ENCODE measurements around the gene PTGES. TPM values are rescaled to one million over a fixed set of nuclear protein-coding genes. Genes with fewer than 3 reads are reported as not detected.
"Not testable (repeated sequence)": the region's sequence is repeated elsewhere in the genome, so short reads cannot be mapped to it uniquely, and the experiment has no call there.

PTGES gene
- total and polyA plus RNA-seq, 11 donors, result 0.30 to 3.0 (median 1.2) TPM

DNA sequence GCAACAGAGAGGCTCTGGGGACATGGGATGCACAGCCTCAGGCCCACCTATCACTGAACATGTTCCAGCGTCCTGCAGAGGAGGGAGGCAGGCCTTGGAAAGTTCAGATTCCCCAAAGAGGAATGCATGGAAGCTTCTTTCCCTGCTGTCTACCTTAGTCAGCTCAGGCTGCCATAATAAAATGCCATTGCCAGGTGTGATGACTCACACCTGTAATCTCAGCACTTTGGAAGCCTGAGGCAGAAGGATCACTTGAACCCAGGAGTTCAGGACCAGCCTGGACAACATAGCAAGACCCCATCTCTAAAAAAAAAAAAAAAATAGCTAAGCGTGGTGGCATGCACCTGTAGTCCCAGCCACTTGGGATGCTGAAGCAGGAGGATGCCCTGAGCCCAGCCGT, 25.6 kb upstream of the PTGES start:
- DNase-seq (no peak), ATAC-seq (no peak)
- Histone ChIP-seq H3K9me3 (no peaks in the 10 kb centered on the region), H3K27ac (no peak overlapping the region), H3K4me3 (no peak overlapping the region), H3K27me3 (no peaks in the 10 kb centered on the region), H3K36me3 (no peaks in the 10 kb centered on the region), H3K4me1 (peaks cover 0 to 31% (median 14%) of the 10 kb centered on the region in 12 donors)
- WGBS, 4 donors, result 74 to 95% (median 89%) methylated on average over 3 of the region's 3 CpGs
- intact Hi-C loops (cut with DNase I), result loop anchor here in 1 of 10 donors (5.0 kb wide), 1 partner anchor 641 kb away; no protein-coding TSS in a partner anchor
- no peak for TF ChIP-seq POLR2A (IDR thresholded peaks at IDR 0.05)
- TF ChIP-seq, protein P1, sequence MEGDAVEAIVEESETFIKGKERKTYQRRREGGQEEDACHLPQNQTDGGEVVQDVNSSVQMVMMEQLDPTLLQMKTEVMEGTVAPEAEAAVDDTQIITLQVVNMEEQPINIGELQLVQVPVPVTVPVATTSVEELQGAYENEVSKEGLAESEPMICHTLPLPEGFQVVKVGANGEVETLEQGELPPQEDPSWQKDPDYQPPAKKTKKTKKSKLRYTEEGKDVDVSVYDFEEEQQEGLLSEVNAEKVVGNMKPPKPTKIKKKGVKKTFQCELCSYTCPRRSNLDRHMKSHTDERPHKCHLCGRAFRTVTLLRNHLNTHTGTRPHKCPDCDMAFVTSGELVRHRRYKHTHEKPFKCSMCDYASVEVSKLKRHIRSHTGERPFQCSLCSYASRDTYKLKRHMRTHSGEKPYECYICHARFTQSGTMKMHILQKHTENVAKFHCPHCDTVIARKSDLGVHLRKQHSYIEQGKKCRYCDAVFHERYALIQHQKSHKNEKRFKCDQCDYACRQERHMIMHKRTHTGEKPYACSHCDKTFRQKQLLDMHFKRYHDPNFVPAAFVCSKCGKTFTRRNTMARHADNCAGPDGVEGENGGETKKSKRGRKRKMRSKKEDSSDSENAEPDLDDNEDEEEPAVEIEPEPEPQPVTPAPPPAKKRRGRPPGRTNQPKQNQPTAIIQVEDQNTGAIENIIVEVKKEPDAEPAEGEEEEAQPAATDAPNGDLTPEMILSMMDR (IDR thresholded peaks at IDR 0.05), result no peak

DNA sequence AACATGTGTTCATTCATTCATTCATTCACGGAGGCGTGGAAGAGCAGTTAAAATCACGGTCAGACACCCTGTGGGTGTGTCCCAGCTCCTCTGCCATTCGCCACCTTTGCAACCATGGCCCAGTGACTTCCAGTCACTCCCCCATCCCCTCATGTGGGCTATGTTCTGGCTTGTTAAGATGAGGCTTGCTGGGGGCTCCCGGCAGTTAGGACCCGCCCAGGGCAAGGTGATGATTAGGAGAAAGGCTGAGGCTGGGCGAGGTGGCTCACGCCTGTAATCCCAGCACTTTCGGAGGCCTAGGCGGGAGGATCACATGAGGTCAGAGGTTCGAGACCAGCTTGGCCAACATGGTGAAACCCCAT, 24.9 kb upstream of the PTGES start:
- Histone ChIP-seq H3K9me3 (no peaks in the 10 kb centered on the region), H3K27me3 (no peaks in the 10 kb centered on the region), H3K4me1 (peaks cover 0 to 34% (median 14%) of the 10 kb centered on the region in 12 donors), H3K4me3 (peak overlapping the region in 4 of 12 donors; percentile 0 to 32 (median 22)), H3K27ac (peak overlapping the region in 11 of 12 donors; percentile 12 to 78 (median 61)), H3K36me3 (no peaks in the 10 kb centered on the region)
- intact Hi-C loops (cut with DNase I), result loop anchor here in 1 of 10 donors (5.0 kb wide), 1 partner anchor 640 kb away; no protein-coding TSS in a partner anchor
- WGBS, 4 donors, result 61 to 68% (median 67%) methylated on average over 11 of the region's 11 CpGs
- ATAC-seq (no peak), DNase-seq (no peak)
- TF ChIP-seq POLR2A (IDR thresholded peaks at IDR 0.05), result no peak
- TF ChIP-seq, protein P1 (IDR thresholded peaks at IDR 0.05), result no peak

DNA sequence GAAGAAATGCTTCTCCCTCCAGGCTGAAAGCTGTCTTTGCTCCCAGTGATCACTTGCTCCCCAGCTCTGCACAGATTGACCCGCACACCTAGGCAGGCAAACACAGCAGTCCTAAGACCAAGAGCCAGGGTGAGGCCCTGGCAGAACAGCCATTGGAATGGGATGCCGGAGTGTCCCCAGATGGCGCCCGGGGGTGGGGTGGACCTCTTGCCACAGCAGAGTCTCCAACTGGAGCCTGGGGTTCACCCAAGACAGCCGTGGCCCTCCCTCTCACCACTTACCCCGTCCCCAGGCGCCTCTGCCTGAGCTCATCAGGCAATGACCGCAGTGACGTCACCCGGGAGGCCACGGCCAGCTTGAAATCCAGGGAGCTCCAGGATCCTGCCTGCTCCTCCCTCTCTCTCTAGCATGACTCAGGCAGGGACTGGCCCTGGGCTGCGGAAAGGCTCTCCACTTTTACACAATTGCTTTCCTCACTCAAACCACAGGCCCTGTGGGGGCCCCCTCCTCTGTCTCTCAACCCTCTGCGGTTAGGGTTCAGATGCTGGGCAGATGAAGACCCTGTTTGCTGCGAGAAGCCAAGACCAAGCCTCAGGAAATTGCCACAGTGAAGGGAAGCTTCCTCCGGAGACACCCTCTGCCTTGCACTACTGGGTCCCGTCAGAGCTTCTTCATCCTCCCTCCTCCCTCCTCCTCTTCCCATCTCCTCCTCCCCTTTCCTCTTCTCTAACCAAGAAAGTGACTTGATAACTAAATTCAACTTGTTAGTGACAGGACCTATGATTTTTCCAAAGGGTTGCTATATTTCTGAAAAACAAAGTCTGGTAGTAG, 24.3 kb upstream of the PTGES start:
- DNase-seq (peak; percentile 91 to 97 (median 95)), ATAC-seq (peak; percentile 87 to 99 (median 97))
- no peaks in the 10 kb centered on the region for H3K9me3 ChIP-seq
- H3K27me3 ChIP-seq, result no peaks in the 10 kb centered on the region
- intact Hi-C loops (cut with DNase I), result loop anchor here in 1 of 10 donors (5.0 kb wide), 1 partner anchor 640 kb away; no protein-coding TSS in a partner anchor
- no peak for TF ChIP-seq POLR2A (IDR thresholded peaks at IDR 0.05)
- TF ChIP-seq, protein P1 (IDR thresholded peaks at IDR 0.05), result no peak
- H3K27ac ChIP-seq, result peak overlapping the region in 11 of 12 donors; percentile 12 to 78 (median 62)
- H3K4me3 ChIP-seq, result peak overlapping the region in 7 of 12 donors; percentile 0 to 32 (median 15)
- H3K4me1 ChIP-seq, result peaks cover 0 to 34% (median 14%) of the 10 kb centered on the region in 12 donors
- WGBS, 4 donors, result 11 to 26% (median 20%) methylated on average over 12 to 16 of the region's 16 CpGs
- no peaks in the 10 kb centered on the region for H3K36me3 ChIP-seq

DNA sequence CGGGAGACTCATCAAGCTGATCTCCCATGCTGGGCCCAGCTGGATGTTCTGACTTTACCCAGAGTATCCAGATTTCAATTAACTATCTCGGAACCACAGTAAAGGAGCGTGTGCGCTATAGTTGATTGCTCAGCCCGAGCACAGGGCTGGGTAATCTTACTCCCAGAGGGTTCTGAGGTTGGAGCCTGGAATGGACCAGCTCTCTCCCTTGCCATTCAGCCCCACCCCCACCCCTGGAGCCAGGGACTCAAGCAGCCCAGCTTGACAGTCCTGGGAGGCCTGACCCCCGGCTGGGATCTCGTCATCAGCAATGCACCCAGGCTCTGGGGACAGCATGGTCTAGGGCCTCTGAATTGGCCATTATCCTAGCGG, 23.7 kb upstream of the PTGES start:
- Histone ChIP-seq H3K4me3 (peak overlapping the region in 6 of 12 donors; percentile 0 to 32 (median 10)), H3K27me3 (no peaks in the 10 kb centered on the region), H3K4me1 (peaks cover 0 to 34% (median 14%) of the 10 kb centered on the region in 12 donors), H3K9me3 (no peaks in the 10 kb centered on the region), H3K36me3 (no peaks in the 10 kb centered on the region), H3K27ac (peak overlapping the region in 10 of 12 donors; percentile 12 to 78 (median 58))
- DNase-seq (peak in 2 of 5 donors; percentile 42 to 52), ATAC-seq (peak; percentile 10 to 22 (median 16))
- 59 to 68% (median 63%) methylated on average over 5 to 8 of the region's 8 CpGs for WGBS, 4 donors
- TF ChIP-seq POLR2A (IDR thresholded peaks at IDR 0.05), result no peak
- TF ChIP-seq, protein P1 (IDR thresholded peaks at IDR 0.05), result no peak
- intact Hi-C loops (cut with DNase I), result loop anchor here in 1 of 10 donors (5.0 kb wide), 1 partner anchor 639 kb away; no protein-coding TSS in a partner anchor

DNA sequence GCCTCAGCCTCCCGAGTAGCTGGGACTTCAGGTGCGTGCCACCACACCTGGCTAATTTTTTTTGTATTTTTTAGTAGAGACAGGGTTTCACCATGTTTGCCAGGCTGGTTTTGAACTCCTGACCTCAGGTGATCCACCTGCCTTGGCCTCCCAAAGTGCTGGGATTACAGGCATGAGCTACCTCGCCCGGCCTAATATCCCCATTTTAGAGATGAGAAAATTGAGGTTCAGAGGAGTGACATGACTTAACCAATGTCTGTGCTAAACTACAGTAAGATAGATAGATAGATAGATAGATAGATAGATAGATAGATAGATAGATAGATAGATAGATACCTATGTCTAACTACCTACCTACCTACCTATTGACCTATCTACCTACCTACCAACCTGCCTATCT, 23.3 kb upstream of the PTGES start:
- intact Hi-C loops (cut with DNase I), result loop anchor here in 1 of 10 donors (5.0 kb wide), 1 partner anchor 639 kb away; no protein-coding TSS in a partner anchor
- not testable (repeated sequence) for DNase-seq, ATAC-seq, H3K9me3 ChIP-seq, H3K4me3 ChIP-seq, H3K27me3 ChIP-seq, H3K36me3 ChIP-seq
- Histone ChIP-seq H3K4me1 (peaks cover 0 to 34% (median 14%) of the 10 kb centered on the region in 12 donors), H3K27ac (peak overlapping the region in 1 of 12 donors; percentile 45)
- WGBS, 4 donors, result 94 to 95% (median 94%) methylated on average over 4 of the region's 4 CpGs

Data from heart left ventricle (tissue), 16 donors.